Neuronal stem cell (in vitro differentiated cells): Measurements from ENCODE around the gene TXNIP.

Experiments
- DNase-seq: peaks from one replicate; pipeline ENCODE4 v3.0.0-alpha.2; 2013; ENCODE audit warnings: low spot score
- H2AFZ ChIP-seq: one replicate; pipeline ENCODE4 v1.6.1; 2013; ENCODE audit warnings: mild to moderate bottlenecking, low read length, inconsistent platforms
- H2AK5ac ChIP-seq: 2 replicates; pipeline ENCODE4 v1.6.1; 2013; ENCODE audit warnings: low read depth, mild to moderate bottlenecking, inconsistent platforms, low read length, moderate library complexity, mixed read lengths
- H2BK120ac ChIP-seq: 2 replicates; pipeline ENCODE4 v1.6.1; 2013; ENCODE audit warnings: low read depth, mild to moderate bottlenecking, inconsistent platforms, low read length, moderate library complexity, mixed read lengths
- H2BK12ac ChIP-seq: one replicate; pipeline ENCODE4 v1.6.1; 2013; ENCODE audit warnings: low read length, inconsistent platforms
- H2BK15ac ChIP-seq: 2 replicates; pipeline ENCODE4 v1.6.1; 2013; ENCODE audit warnings: mild to moderate bottlenecking, low read length, inconsistent platforms, mixed read lengths
- H2BK5ac ChIP-seq: one replicate; pipeline ENCODE4 v1.6.1; 2013; ENCODE audit warnings: inconsistent platforms, mild to moderate bottlenecking, low read length, moderate library complexity
- H3K14ac ChIP-seq: one replicate; pipeline ENCODE4 v1.6.1; 2013; ENCODE audit warnings: low read length, inconsistent platforms
- H3K18ac ChIP-seq: 2 replicates; pipeline ENCODE4 v1.6.1; 2013; ENCODE audit warnings: low read length, inconsistent platforms
- H3K23ac ChIP-seq: 2 replicates; pipeline ENCODE4 v1.6.1; 2013; ENCODE audit warnings: low read depth, mild to moderate bottlenecking, mixed read lengths, low read length, inconsistent platforms; ENCODE audit not compliant: poor library complexity
- H3K27ac ChIP-seq: replicated peaks from 3 replicates; pipeline ENCODE4 v1.5.1; 2013; ENCODE audit warnings: low read length, inconsistent platforms
- H3K27me3 ChIP-seq, 3 experiments: 2 replicates each; pipeline ENCODE4 v1.6.1; 2013; ENCODE audit warnings: low read length in 3 of 3, mild to moderate bottlenecking in 2 of 3, inconsistent platforms in 1 of 3, low read depth in 1 of 3, mixed read lengths in 1 of 3, moderate library complexity in 1 of 3; ENCODE audit not compliant: control insufficient read depth in 3 of 3, insufficient read depth in 3 of 3
- H3K36me3 ChIP-seq, 2 donors: replicated peaks in 1 of 2; 2 replicates each; pipeline ENCODE4 v1.6.1; 2013; ENCODE audit warnings: low read length in 2 of 2; ENCODE audit not compliant: control insufficient read depth in 2 of 2, insufficient read depth in 2 of 2
- H3K4ac ChIP-seq: 2 replicates; pipeline ENCODE4 v1.6.1; 2013; ENCODE audit warnings: inconsistent platforms, mild to moderate bottlenecking, low read length, moderate library complexity
- H3K4me1 ChIP-seq, 2 donors: 1 replicate in 1 of 2; 2 replicates in 1 of 2; pipeline ENCODE4 v1.6.1; 2013; ENCODE audit warnings: low read length in 2 of 2, low read depth in 1 of 2; ENCODE audit not compliant: control insufficient read depth in 2 of 2, insufficient read depth in 1 of 2
- H3K4me2 ChIP-seq: one replicate; pipeline ENCODE4 v1.6.1; 2013; ENCODE audit warnings: mild to moderate bottlenecking, low read length, inconsistent platforms; ENCODE audit not compliant: insufficient read depth, poor library complexity, severe bottlenecking
- H3K4me3 ChIP-seq, 2 donors: 2 replicates each; pipeline ENCODE4 v1.5.1; 2013; ENCODE audit warnings: low read length in 2 of 2, mild to moderate bottlenecking in 2 of 2, inconsistent platforms in 1 of 2, moderate library complexity in 1 of 2
- H3K79me1 ChIP-seq: one replicate; pipeline ENCODE4 v1.6.1; 2013; ENCODE audit warnings: low read depth, mild to moderate bottlenecking, inconsistent platforms, low read length, moderate library complexity
- H3K9ac ChIP-seq: one replicate; pipeline ENCODE4 v1.6.1; 2013; ENCODE audit warnings: mild to moderate bottlenecking, low read depth, low read length, inconsistent platforms; ENCODE audit not compliant: poor library complexity
- H3K9me3 ChIP-seq, 2 donors: replicated peaks in 1 of 2; 2 replicates each; pipeline versions ENCODE3 to v1.6.1; 2013; ENCODE audit warnings: low read length in 2 of 2, mild to moderate bottlenecking in 2 of 2, inconsistent platforms in 1 of 2, low read depth in 1 of 2, mixed read lengths in 1 of 2, moderate library complexity in 1 of 2; ENCODE audit not compliant: control insufficient read depth in 2 of 2, insufficient read depth in 1 of 2
- H4K8ac ChIP-seq: one replicate; pipeline ENCODE4 v1.6.1; 2013; ENCODE audit warnings: low read depth, mild to moderate bottlenecking, inconsistent platforms, low read length, moderate library complexity
- H4K91ac ChIP-seq: one replicate; pipeline ENCODE4 v1.6.1; 2013; ENCODE audit warnings: low read length, low read depth, mild to moderate bottlenecking, inconsistent platforms; ENCODE audit not compliant: poor library complexity
- WGBS, 2 donors: extraction: QIAGEN DNeasy Blood & Tissue Kit; methylation state at CpG; one replicate each; pipeline ENCODE4 v1.1.7; 2013; ENCODE audit warnings: missing lambda C conversion rate in 2 of 2, mixed read lengths in 1 of 2; ENCODE audit not compliant: insufficient read length in 2 of 2, insufficient replicate concordance in 1 of 2; ENCODE audit errors: extremely low coverage in 2 of 2; 5-methylcytosine and 5-hydroxymethylcytosine counted together

Gene TXNIP

GRCh38 chr1:145977486-145978470 is 18.6 kb downstream of the TXNIP start:
- H4K91ac ChIP-seq = no peak overlapping the region
- no peak overlapping the region for H3K18ac ChIP-seq
- no peak overlapping the region for H3K4me3 ChIP-seq
- no peak overlapping the region for H2BK5ac ChIP-seq
- H3K9me3 ChIP-seq = no peaks in the 10 kb centered on the region
- WGBS, 2 donors = no CpG with 5 or more reads among the region's 9 CpGs
- peak overlapping the region; percentile 27 for H2BK12ac ChIP-seq
- H3K4me2 ChIP-seq = no peak overlapping the region
- H3K9ac ChIP-seq = no peak overlapping the region
- H3K36me3 ChIP-seq = no peaks in the 10 kb centered on the region
- no peak overlapping the region for H2AFZ ChIP-seq
- H2BK120ac ChIP-seq = no peak overlapping the region
- DNase-seq = peak; percentile 70
- no peak overlapping the region for H3K27ac ChIP-seq
- no peaks in the 10 kb centered on the region for H3K79me1 ChIP-seq
- H3K27me3 ChIP-seq = no peaks in the 10 kb centered on the region
- H2AK5ac ChIP-seq = no peak overlapping the region
- H3K4ac ChIP-seq = no peak overlapping the region
- H3K14ac ChIP-seq = no peak overlapping the region
- H3K4me1 ChIP-seq = peaks cover 9 to 28% of the 10 kb centered on the region in 2 donors
- H2BK15ac ChIP-seq = no peak overlapping the region
- H3K23ac ChIP-seq = no peak overlapping the region
- no peak overlapping the region for H4K8ac ChIP-seq

GRCh38 chr1:145977016-145977415 is 19.4 kb downstream of the TXNIP start:
- no peaks in the 10 kb centered on the region for H3K9me3 ChIP-seq
- H3K4me2 ChIP-seq = no peak overlapping the region
- no peak for DNase-seq
- H2BK120ac ChIP-seq = no peak overlapping the region
- no peak overlapping the region for H3K14ac ChIP-seq
- H3K23ac ChIP-seq = no peak overlapping the region
- WGBS, 2 donors = no CpG with 5 or more reads among the region's 5 CpGs
- no peak overlapping the region for H2AFZ ChIP-seq
- no peak overlapping the region for H4K8ac ChIP-seq
- no peak overlapping the region for H3K9ac ChIP-seq
- no peak overlapping the region for H3K27ac ChIP-seq
- H4K91ac ChIP-seq = no peak overlapping the region
- no peak overlapping the region for H3K4ac ChIP-seq
- H2BK12ac ChIP-seq = no peak overlapping the region
- H3K79me1 ChIP-seq = no peaks in the 10 kb centered on the region
- no peaks in the 10 kb centered on the region for H3K27me3 ChIP-seq
- H3K18ac ChIP-seq = no peak overlapping the region
- H2AK5ac ChIP-seq = no peak overlapping the region
- peaks cover 9 to 28% of the 10 kb centered on the region in 2 donors for H3K4me1 ChIP-seq
- no peaks in the 10 kb centered on the region for H3K36me3 ChIP-seq
- H2BK15ac ChIP-seq = no peak overlapping the region
- no peak overlapping the region for H2BK5ac ChIP-seq
- H3K4me3 ChIP-seq = no peak overlapping the region

- no peak overlapping the region for H2BK15ac ChIP-seq
- H3K14ac ChIP-seq = no peak overlapping the region
- H3K79me1 ChIP-seq = no peaks in the 10 kb centered on the region
- no peaks in the 10 kb centered on the region for H3K9me3 ChIP-seq
- H2BK12ac ChIP-seq = no peak overlapping the region
- H4K8ac ChIP-seq = no peak overlapping the region
- peaks cover 9 to 22% of the 10 kb centered on the region in 2 donors for H3K4me1 ChIP-seq
- H3K4me3 ChIP-seq = no peak overlapping the region
- no peaks in the 10 kb centered on the region for H3K36me3 ChIP-seq
- H3K18ac ChIP-seq = no peak overlapping the region
- no peak overlapping the region for H3K4me2 ChIP-seq
- no peak overlapping the region for H3K4ac ChIP-seq
- H2AFZ ChIP-seq = no peak overlapping the region
- no peak overlapping the region for H3K27ac ChIP-seq
- H2BK120ac ChIP-seq = no peak overlapping the region
- no CpG with 5 or more reads among the region's 4 CpGs for WGBS, 2 donors
- no peak for DNase-seq
- H4K91ac ChIP-seq = no peak overlapping the region
- no peak overlapping the region for H2AK5ac ChIP-seq
- no peaks in the 10 kb centered on the region for H3K27me3 ChIP-seq
- no peak overlapping the region for H2BK5ac ChIP-seq
- no peak overlapping the region for H3K23ac ChIP-seq
- H3K9ac ChIP-seq = no peak overlapping the region
Measured at GRCh38 chr1:145975216-145975615, 21.2 kb downstream of the TXNIP start.

- no CpG with 5 or more reads among the region's 7 CpGs for WGBS, 2 donors
- Histone ChIP-seq H2AK5ac (no peak overlapping the region), H3K36me3 (no peaks in the 10 kb centered on the region), H2BK5ac (no peak overlapping the region), H3K14ac (no peak overlapping the region), H4K91ac (no peak overlapping the region), H2BK120ac (no peak overlapping the region), H4K8ac (no peak overlapping the region), H3K9ac (no peak overlapping the region), H3K27me3 (no peaks in the 10 kb centered on the region), H3K23ac (no peak overlapping the region), H3K4me3 (no peak overlapping the region), H2AFZ (no peak overlapping the region), H3K18ac (no peak overlapping the region), H3K9me3 (no peaks in the 10 kb centered on the region), H3K27ac (no peak overlapping the region), H2BK15ac (no peak overlapping the region), H2BK12ac (no peak overlapping the region), H3K4me2 (no peak overlapping the region), H3K4ac (no peak overlapping the region), H3K4me1 (peaks cover 5 to 17% of the 10 kb centered on the region in 2 donors), H3K79me1 (no peaks in the 10 kb centered on the region)
- no peak for DNase-seq
Measured at GRCh38 chr1:145974721-145975120, 21.7 kb downstream of the TXNIP start.
